ENCODE measurements around the gene CERT1. TPM values are rescaled to one million over a fixed set of nuclear protein-coding genes. Genes with fewer than 3 reads are reported as not detected.

CERT1 gene
- total RNA-seq, 1 donor from 2014 or later: 44.6 TPM

DNA sequence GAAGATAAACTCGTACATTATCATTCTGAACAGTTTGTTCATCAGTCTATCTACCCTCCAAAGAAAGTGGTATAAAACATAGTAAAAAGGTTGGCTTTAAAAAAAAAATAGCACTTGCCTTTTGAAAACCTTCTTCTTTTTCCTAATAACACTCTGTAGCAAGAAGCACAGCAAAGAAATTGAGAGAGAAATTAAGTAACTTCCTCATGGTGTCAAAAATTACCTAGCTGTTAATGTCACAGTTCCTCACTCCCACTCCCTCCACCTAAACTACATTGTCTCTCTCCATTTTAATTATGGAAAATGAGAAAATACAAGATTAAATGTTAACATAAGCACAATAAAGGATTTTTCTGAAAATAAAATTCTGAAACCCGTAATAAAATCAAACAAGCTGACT lies 72.2 kb downstream of the CERT1 start:
- DNase-seq (ENCODE audit: low spot score) (no peak), ATAC-seq (no peak)
- intact Hi-C loops (cut with DNase I): no loop called here

DNA sequence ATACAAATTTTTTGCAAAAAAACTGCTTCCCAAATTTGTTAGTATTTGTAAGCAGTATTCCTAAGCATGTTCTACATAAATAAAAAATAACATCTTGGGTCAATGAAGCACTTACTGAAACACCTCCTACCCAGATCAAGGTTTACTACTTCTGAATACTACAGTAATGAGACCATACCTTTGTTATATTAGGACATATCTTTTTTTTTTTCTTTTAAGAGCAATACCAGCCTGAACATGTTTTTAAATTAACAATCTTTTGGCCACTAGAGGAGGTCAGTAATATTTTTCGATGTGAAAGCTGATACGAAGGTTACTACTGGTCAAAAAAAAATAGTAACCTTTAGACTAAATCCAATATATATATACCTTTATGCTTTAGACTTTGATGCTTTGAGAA lies 72.7 kb downstream of the CERT1 start:
- no peak for ATAC-seq

GRCh38 chr5:75435096-75435495 lies 76.3 kb downstream of the CERT1 start:
- no peak for DNase-seq (ENCODE audit: low spot score)
- no peak for ATAC-seq
- intact Hi-C loops (cut with DNase I): no loop called here

More for the DNA sequence above, 72.7 kb downstream of the CERT1 start:
- intact Hi-C loops (cut with DNase I): no loop called here
- DNase-seq (ENCODE audit: low spot score): no peak

- no peak for ATAC-seq
Observed at GRCh38 chr5:75433814-75434506, 77.5 kb downstream of the CERT1 start.

GRCh38 chr5:75414241-75414640 lies 97.2 kb downstream of the CERT1 start:
- intact Hi-C loops (cut with DNase I): no loop called here
- DNase-seq (ENCODE audit: low spot score) (no peak), ATAC-seq (no peak)

More at GRCh38 chr5:75433814-75434506, 77.5 kb downstream of the CERT1 start:
- intact Hi-C loops (cut with DNase I): no loop called here
- DNase-seq (ENCODE audit: low spot score): no peak

DNA sequence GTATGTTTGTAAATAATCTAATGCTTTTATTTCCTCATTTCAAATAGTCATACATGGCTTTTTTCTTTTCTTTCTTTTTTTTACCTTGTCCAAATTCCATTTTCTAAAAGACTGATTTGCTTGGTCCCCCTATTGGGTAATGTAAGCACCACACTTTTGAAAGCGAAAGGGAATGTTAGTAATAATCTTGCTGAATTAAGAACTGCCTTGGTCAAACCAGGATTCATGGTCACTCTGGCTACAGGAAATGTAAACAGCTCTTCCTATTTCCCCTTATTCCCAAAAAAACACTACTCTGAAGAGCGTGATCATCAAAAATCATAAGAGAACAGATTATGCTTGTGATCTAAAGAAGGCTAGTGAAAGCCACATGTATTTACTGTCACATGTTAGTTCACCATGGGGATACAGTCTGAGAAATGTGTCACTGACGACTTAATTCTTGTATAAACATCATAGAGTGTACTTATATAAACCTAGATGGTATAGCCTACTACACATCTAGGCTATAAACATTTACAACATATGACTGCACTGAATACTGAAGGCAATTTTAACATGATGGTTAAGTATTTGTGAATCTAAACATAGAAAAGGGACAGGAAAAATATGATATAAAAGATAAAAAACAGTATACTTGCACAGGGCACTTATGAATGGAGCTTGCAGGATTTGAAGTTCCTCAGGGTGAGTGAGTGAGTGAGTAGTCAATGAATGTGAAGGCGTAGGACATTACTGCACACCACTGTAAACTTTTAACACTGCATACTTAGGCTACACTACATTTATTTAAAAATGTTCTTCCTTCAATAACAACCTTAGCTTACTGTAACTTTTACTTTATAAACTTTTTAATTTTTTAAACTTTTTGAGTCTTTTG lies 99.1 kb downstream of the CERT1 start:
- intact Hi-C loops (cut with DNase I): no loop called here
- ATAC-seq: peak; percentile 44

GRCh38 chr5:75405296-75405695 lies 106.1 kb downstream of the CERT1 start:
- ATAC-seq (no peak), DNase-seq (ENCODE audit: low spot score) (no peak)
- intact Hi-C loops (cut with DNase I): no loop called here

More for the DNA sequence above, 99.1 kb downstream of the CERT1 start:
- DNase-seq (ENCODE audit: low spot score): no peak

GRCh38 chr5:75395277-75395676 lies 116.2 kb downstream of the CERT1 start:
- ATAC-seq (no peak), DNase-seq (ENCODE audit: low spot score) (no peak)
- intact Hi-C loops (cut with DNase I): no loop called here

DNA sequence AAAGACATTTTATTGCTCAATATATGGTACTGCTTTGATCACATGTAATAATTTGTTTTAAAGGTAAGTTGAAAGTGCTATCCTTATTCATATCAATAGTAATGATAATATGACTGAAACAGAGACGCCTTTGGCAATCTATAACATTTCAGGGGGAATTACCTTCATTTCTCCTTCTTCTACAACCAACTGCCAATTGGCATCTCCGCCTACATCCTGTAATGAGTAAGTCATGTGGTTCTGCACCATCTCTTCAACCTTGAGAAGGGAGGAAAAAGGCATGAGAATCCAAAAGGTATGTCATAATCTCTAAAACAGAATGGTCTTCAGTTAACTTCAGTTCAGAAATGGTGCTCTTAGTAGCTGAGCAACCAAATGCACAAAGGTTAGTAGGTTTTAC lies 122.0 kb downstream of the CERT1 start:
- no peak for ATAC-seq
- intact Hi-C loops (cut with DNase I): no loop called here

GRCh38 chr5:75387806-75388205 lies 123.6 kb downstream of the CERT1 start:
- DNase-seq (ENCODE audit: low spot score) (no peak), ATAC-seq (no peak)
- intact Hi-C loops (cut with DNase I): no loop called here

More for the DNA sequence above, 122.0 kb downstream of the CERT1 start:
- no peak for DNase-seq (ENCODE audit: low spot score)

DNA sequence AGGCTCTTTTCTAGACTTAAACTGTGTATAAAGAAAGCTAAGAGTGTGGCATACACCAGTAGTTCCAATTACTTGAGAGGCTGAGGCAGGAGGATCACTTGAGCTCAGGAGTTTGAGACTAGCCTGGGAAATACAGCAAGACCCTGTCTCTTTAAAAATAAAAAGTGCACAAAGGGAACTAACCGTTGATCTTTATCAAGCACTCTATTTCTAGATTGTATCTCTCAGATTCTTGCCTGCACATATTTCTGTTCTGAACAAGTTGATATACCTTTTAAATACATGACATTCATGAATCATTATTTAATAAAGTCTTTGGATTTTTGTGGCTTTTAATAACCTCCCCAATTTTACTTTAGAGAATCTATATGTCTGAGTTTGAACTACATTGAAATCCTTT lies 127.2 kb downstream of the CERT1 start:
- intact Hi-C loops (cut with DNase I): no loop called here
- ATAC-seq (no peak), DNase-seq (ENCODE audit: low spot score) (no peak)

DNA sequence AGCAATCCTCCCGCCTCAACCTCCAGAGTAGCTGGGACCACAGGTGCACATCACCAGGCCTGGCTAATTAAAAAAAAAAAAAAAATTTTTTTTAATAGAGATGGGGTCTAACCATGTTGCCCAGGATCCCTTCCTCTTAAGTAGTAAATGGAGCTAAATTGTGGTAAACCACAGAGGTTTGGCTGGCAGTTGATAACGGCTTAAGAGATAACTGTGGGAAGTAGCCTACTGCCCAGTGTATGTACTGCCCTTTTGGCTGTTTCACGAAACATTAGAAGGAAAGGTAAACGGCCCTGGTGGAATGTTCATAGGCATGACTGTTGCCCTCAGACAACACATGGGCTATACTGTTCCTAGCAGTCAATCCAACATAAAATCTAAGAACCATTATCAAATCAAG lies 130.0 kb downstream of the CERT1 start:
- DNase-seq (ENCODE audit: low spot score): no peak
- ATAC-seq: no peak
- intact Hi-C loops (cut with DNase I): no loop called here

DNA sequence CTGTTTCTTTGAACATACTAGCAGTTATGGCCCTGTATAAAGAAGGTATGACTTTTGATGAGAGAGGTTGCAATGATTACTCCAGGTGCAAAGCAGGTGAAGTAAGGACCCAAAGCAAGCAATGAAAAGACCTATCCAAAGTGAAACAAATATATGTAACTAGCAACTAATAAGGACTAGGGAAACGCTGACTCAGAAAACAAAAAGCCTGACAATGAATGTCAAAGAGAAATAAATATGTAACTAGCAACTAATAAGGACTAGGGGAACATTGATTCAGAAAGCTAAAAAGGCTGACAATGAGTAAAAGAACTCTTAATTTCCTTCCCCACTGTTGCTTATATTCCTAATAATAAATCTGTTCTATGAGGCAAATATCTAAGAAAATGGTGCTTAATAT lies 131.3 kb downstream of the CERT1 start:
- DNase-seq (ENCODE audit: low spot score): no peak
- intact Hi-C loops (cut with DNase I): no loop called here
- no peak for ATAC-seq

- intact Hi-C loops (cut with DNase I): no loop called here
- ATAC-seq (no peak), DNase-seq (ENCODE audit: low spot score) (no peak)
Observed at GRCh38 chr5:75375414-75375813, 136.0 kb downstream of the CERT1 start.

- DNase-seq (ENCODE audit: low spot score) (no peak), ATAC-seq (no peak)
- intact Hi-C loops (cut with DNase I): no loop called here
Observed at GRCh38 chr5:75374394-75374814, 137.0 kb downstream of the CERT1 start.

DNA sequence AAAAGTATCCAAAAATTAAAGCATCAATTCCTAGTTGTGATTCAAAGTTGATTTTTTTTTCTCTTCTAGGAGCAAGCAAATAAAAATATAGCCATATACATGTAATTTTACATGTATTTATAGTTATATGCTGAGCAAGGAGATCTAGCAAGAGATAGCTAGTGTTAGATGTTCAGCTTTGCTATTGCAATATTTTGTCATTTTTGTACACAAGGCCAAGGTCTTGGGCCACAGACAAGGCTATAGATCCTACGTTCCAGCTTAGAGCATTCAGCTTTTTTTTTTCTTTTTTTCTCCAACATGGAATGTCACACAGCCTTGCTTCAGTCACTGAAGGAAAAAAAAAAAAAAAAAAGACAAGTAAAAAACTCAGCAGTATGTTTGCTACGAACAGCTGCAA lies 137.6 kb downstream of the CERT1 start:
- intact Hi-C loops (cut with DNase I): no loop called here
- DNase-seq (ENCODE audit: low spot score) (no peak), ATAC-seq (no peak)

- ATAC-seq (no peak), DNase-seq (ENCODE audit: low spot score) (no peak)
- intact Hi-C loops (cut with DNase I): no loop called here
Observed at GRCh38 chr5:75368391-75368790, 143.0 kb downstream of the CERT1 start.

DNA sequence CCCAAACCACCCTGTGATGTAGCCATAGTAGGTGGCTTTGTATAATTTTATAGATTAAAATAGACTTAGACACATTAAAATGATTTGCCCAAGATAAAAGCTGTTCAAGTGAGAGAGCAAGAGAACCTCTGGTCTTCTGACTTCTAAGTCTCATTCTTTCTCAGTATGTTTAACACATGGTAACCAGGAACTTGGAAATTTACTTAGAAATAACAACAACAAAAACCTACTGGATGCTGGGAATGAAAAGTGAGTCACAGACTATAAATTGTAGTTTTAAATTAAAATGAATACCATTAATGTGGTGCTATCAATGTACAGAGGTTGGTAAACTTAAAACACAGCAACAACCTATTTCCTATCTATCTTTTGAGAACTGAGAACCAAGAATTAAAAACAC lies 144.0 kb downstream of the CERT1 start:
- DNase-seq (ENCODE audit: low spot score): no peak
- intact Hi-C loops (cut with DNase I): no loop called here
- ATAC-seq: no peak

DNA sequence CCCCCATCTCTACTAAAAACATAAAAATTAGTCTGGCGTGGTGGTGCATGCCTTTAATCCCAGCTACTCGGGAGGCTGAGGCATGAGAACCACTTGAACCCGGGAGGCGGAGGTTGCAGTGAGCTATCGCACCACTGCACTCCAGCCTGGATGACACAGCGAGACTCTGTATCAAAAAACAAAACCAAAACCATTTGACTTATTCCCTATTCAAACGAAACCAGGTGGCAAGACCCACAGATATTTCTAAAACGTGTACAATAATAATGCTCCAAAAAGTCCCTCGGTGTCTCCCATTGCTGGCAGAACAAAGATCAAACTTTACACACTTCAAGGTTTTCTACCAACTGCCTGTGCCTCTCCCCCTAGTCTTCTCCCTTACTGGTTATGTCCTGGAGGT lies 144.6 kb downstream of the CERT1 start:
- intact Hi-C loops (cut with DNase I): no loop called here
- no peak for ATAC-seq

GRCh38 chr5:75365740-75366139 lies 145.7 kb downstream of the CERT1 start:
- ATAC-seq (no peak), DNase-seq (ENCODE audit: low spot score) (no peak)
- intact Hi-C loops (cut with DNase I): no loop called here

More for the DNA sequence above, 144.6 kb downstream of the CERT1 start:
- DNase-seq (ENCODE audit: low spot score): no peak
